ENCODE data around the gene PTPRT.

PTPRT gene

GRCh38 chr20:42173440-42173839, 1016.3 kb downstream of the PTPRT start:
- H3K27ac Mint-ChIP-seq = no peak overlapping the region
- no peaks in the 10 kb centered on the region for H3K4me1 Mint-ChIP-seq
- peaks cover 5% of the 10 kb centered on the region for H3K9me3 Mint-ChIP-seq
- no peaks in the 10 kb centered on the region for H3K36me3 Mint-ChIP-seq
- H3K27me3 Mint-ChIP-seq = no peaks in the 10 kb centered on the region
- ATAC-seq (ENCODE audit: low read depth) (no peak), DNase-seq (ENCODE audit: low spot score in 2 of 2) (no peak)
- no peak overlapping the region for H3K4me3 Mint-ChIP-seq

DNA sequence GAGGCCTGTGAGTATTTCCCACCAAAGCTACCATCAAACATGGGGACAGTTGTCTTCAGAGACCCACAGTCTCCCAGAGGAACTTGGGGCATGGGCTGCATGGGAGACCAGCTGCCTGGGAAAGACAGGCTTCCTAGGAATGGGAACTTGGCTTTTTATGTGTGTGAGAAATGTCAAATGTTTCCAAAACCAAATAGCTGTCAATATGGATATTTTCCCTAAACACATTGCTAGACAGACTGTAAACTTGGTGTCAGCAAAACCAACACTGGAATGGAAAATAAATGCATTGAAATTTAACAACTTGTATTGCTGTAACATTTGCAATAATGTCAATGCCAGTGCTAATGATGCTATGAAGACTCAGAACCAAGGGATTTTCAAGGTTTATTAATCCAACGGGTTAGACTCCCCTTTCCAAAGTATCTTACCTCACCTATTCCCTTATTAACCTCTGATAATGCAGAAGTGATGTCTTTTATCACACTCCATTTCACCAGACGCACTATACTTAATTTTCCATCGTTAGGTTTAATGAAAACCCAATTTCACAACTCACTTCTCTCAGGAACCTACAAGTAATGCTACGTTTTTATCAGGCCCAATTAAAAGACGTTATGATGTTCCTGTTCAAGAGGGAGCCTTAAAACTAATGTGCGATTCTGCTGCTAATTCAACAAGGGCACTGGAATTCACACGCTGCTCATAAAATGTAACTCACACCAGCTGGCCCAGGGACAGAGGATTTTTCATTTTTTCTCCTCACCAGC, 1025.4 kb downstream of the PTPRT start:
- no peaks in the 10 kb centered on the region for H3K4me1 Mint-ChIP-seq
- no peaks in the 10 kb centered on the region for H3K9me3 Mint-ChIP-seq
- no peaks in the 10 kb centered on the region for H3K27me3 Mint-ChIP-seq
- DNase-seq (ENCODE audit: low spot score in 2 of 2) (no peak), ATAC-seq (ENCODE audit: low read depth) (no peak)
- H3K27ac Mint-ChIP-seq = no peak overlapping the region
- H3K4me3 Mint-ChIP-seq = no peak overlapping the region
- no peaks in the 10 kb centered on the region for H3K36me3 Mint-ChIP-seq

DNA sequence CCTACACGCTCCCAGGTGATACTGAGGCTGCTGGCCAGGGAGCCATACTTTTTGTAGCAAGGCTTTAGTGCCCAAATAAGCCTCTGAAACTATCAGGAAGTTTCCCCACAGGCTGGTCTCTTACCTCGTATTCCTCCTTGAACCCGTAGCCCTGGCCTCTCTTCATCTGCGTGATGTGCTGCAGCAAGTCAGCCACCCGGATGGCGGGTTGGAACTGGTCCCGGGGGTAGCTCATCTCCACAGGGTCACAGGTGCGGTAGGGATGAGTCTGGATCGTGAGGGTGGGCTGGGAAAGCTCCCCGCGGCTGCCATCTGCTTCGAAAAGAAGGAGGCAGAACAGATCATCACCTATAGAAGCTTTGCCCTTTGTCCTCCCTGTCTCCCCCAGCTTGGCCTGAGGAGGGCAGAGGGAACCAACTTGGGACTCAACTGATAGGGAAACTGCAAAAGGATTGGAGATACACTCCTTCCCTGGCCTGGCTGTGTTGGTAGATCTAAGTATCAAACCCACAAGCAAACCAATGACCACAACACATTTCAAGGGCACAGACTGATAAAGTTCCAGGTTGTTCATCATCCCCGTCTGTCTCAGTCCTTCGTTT, 1028.4 kb downstream of the PTPRT start:
- no peaks in the 10 kb centered on the region for H3K4me1 Mint-ChIP-seq
- no peaks in the 10 kb centered on the region for H3K36me3 Mint-ChIP-seq
- DNase-seq (ENCODE audit: low spot score in 2 of 2) (no peak), ATAC-seq (ENCODE audit: low read depth) (no peak)
- no peak overlapping the region for H3K27ac Mint-ChIP-seq
- no peaks in the 10 kb centered on the region for H3K9me3 Mint-ChIP-seq
- no peaks in the 10 kb centered on the region for H3K27me3 Mint-ChIP-seq
- H3K4me3 Mint-ChIP-seq = no peak overlapping the region

DNA sequence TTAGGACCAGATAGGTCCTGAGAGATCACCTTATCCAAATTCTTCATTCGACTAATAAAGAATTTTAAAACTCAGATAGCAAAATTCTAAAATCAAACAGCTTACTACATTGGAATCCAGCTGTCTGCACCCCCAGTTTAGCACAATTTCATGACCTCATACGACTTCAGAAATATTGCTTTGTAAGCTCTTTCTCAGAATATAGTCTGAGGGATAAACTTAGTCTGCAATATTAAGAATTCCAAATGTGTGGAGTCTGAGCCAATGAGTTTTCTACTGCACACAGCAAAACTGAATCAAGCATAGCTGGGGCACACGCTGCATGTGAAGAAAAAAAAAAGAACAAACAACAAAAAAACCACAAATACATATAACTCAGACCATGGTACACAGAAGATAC, 1029.9 kb downstream of the PTPRT start:
- ATAC-seq (ENCODE audit: low read depth) = no peak
- Mint-ChIP-seq H3K9me3 (no peaks in the 10 kb centered on the region), H3K27ac (no peak overlapping the region), H3K4me1 (no peaks in the 10 kb centered on the region), H3K27me3 (peaks cover 2% of the 10 kb centered on the region), H3K4me3 (no peak overlapping the region), H3K36me3 (no peaks in the 10 kb centered on the region)
- no peak for DNase-seq (ENCODE audit: low spot score in 2 of 2)

GRCh38 chr20:42158272-42158671, 1031.4 kb downstream of the PTPRT start:
- no peak overlapping the region for H3K27ac Mint-ChIP-seq

GRCh38 chr20:42155586-42155985, 1034.1 kb downstream of the PTPRT start:
- H3K9me3 Mint-ChIP-seq = no peaks in the 10 kb centered on the region
- DNase-seq (ENCODE audit: low spot score in 2 of 2) (no peak), ATAC-seq (ENCODE audit: low read depth) (no peak)
- H3K27me3 Mint-ChIP-seq = peaks cover 2% of the 10 kb centered on the region
- no peak overlapping the region for H3K4me3 Mint-ChIP-seq
- no peaks in the 10 kb centered on the region for H3K4me1 Mint-ChIP-seq
- no peaks in the 10 kb centered on the region for H3K36me3 Mint-ChIP-seq
- H3K27ac Mint-ChIP-seq = no peak overlapping the region

More at GRCh38 chr20:42158272-42158671, 1031.4 kb downstream of the PTPRT start:
- no peak for DNase-seq (ENCODE audit: low spot score in 2 of 2)
- Mint-ChIP-seq H3K27me3 (peaks cover 2% of the 10 kb centered on the region), H3K4me3 (no peak overlapping the region), H3K36me3 (no peaks in the 10 kb centered on the region), H3K9me3 (no peaks in the 10 kb centered on the region), H3K4me1 (no peaks in the 10 kb centered on the region)
- no peak for ATAC-seq (ENCODE audit: low read depth)

DNA sequence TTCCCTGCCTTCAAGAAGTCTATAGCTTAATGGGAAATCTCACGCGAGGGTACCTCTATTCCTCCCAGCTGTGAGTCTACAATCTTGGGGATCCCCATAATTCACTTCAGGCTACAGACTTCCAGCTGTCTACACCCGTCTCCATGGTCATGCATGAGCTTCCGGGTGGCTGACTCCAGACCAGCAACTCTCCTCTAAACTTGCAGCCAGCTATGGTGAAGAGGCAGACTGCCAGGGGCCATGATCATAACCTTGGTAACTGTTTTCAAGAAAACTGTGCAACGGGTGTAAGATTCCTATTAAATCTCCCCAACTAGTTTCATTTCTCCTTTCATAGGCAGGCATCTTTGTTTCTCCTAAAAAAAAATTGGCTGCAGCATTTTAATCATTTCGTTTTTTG, 1037.1 kb downstream of the PTPRT start:
- H3K27ac Mint-ChIP-seq = no peak overlapping the region
- no peak for ATAC-seq (ENCODE audit: low read depth)
- peaks cover 2% of the 10 kb centered on the region for H3K27me3 Mint-ChIP-seq
- H3K4me1 Mint-ChIP-seq = no peaks in the 10 kb centered on the region
- no peaks in the 10 kb centered on the region for H3K9me3 Mint-ChIP-seq
- no peak for DNase-seq (ENCODE audit: low spot score in 2 of 2)
- H3K4me3 Mint-ChIP-seq = no peak overlapping the region
- H3K36me3 Mint-ChIP-seq = no peaks in the 10 kb centered on the region

GRCh38 chr20:42150230-42150629, 1039.5 kb downstream of the PTPRT start:
- Mint-ChIP-seq H3K27ac (no peak overlapping the region), H3K27me3 (no peaks in the 10 kb centered on the region), H3K9me3 (peaks cover 1% of the 10 kb centered on the region), H3K4me3 (no peak overlapping the region), H3K4me1 (no peaks in the 10 kb centered on the region), H3K36me3 (no peaks in the 10 kb centered on the region)
- DNase-seq (ENCODE audit: low spot score in 2 of 2) (no peak), ATAC-seq (ENCODE audit: low read depth) (no peak)

DNA sequence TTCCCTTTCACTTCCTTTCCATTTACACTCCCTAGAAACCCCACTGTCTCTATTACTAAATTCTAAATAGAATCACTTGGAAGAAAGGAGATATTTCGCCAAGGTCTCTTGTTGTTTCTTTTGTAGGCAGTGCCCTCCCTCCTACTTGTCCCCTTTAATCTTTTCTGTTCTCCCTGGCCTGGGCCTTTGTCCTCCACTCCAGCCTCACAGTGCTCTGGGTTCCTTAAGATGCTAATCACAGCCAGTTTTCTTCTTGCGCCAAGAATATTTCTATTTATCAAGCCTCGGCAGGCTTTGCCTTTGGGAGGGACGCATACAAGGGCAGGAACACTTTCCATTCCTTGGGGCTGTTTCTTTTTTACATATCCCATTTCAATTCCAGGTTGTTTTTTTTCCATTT, 1051.0 kb downstream of the PTPRT start:
- peaks cover 2% of the 10 kb centered on the region for H3K9me3 Mint-ChIP-seq
- ATAC-seq (ENCODE audit: low read depth) (no peak), DNase-seq (ENCODE audit: low spot score in 2 of 2) (no peak)
- no peak overlapping the region for H3K4me3 Mint-ChIP-seq
- no peaks in the 10 kb centered on the region for H3K4me1 Mint-ChIP-seq
- no peak overlapping the region for H3K27ac Mint-ChIP-seq
- peaks cover 4% of the 10 kb centered on the region for H3K27me3 Mint-ChIP-seq
- no peaks in the 10 kb centered on the region for H3K36me3 Mint-ChIP-seq

DNA sequence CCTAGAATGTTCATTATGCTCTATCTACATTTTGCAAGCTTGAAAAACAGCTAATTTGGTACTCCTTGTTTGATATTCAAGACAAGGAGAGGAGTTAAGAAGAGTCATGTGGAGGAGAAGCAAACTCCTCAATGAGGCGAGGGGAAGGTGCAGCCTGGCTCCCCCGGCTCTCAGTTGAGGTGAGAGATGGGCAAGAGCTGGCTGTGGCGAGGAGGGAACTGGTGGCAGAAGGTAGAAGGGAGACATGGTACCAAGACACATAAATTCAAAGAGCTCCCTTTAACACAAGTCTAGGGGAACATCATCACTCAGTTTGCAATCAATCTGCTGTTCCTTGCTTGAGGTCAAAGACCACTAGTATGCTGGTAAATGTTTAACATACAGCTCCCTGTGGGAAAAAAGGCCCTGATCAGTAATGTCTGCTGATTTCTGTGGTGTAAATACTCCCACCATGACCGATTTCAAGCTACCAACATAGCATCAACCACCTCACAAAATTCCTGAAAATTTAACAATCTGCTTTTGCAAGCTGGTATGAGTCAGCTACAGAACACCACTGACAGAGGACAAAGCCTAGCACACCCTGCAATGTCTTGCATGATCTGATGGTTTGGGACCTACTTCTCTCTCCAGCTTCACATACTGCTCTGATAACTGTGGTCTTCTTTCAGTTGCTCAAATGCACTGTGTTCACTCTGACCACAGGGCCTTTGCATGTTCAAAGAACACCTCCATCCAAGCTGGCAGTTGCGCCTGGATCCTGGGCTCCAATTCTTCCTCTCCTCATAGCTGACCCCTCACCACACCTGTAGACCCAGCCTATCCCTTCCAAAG, 1055.2 kb downstream of the PTPRT start:
- DNase-seq (ENCODE audit: low spot score in 2 of 2) (no peak), ATAC-seq (ENCODE audit: low read depth) (no peak)
- H3K4me3 Mint-ChIP-seq = no peak overlapping the region
- no peaks in the 10 kb centered on the region for H3K27me3 Mint-ChIP-seq
- H3K27ac Mint-ChIP-seq = no peak overlapping the region
- peaks cover 4% of the 10 kb centered on the region for H3K9me3 Mint-ChIP-seq
- H3K36me3 Mint-ChIP-seq = no peaks in the 10 kb centered on the region
- H3K4me1 Mint-ChIP-seq = no peaks in the 10 kb centered on the region

DNA sequence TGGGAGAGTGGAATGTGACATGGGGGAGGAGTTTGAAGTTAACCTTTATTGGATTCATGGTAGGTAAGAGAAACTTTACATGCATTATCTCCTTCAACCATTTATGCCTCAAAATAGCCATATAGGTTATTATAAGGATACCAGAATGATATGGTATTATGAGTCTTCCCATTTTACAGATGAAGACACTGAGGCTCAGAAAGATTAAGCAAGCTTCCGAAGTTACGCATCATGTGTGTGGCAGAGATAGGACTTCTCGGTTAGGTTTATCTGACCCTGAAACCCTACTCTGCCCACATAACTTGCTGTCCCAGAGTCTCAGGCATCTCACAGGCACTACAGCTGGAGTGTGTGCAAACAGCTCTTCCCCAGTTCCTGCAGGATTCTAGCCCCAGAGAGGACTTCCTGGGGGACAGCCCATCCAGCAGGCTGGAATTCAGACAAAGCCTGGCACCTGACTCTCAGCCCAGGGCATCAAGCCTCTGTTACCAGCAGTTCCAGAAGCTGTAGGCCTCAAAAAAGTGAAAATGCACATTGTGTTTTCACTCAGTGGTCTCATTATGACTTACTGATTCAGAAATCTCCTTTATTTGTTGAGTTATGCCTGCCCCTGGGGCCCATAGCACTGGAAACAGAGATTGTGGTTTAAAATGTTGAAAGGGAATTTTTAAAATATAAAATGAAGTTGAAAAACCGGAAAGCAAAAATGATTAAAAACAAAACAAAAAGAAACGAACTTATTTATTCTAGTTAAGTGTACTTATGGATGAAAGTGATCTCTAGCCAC, 1058.7 kb downstream of the PTPRT start:
- Mint-ChIP-seq H3K4me3 (no peak overlapping the region), H3K27ac (no peak overlapping the region), H3K27me3 (no peaks in the 10 kb centered on the region), H3K4me1 (no peaks in the 10 kb centered on the region), H3K36me3 (no peaks in the 10 kb centered on the region), H3K9me3 (peaks cover 2% of the 10 kb centered on the region)
- ATAC-seq (ENCODE audit: low read depth) (no peak), DNase-seq (ENCODE audit: low spot score in 2 of 2) (no peak)

GRCh38 chr20:42125426-42125825, 1064.3 kb downstream of the PTPRT start:
- H3K4me1 Mint-ChIP-seq = no peaks in the 10 kb centered on the region
- ATAC-seq (ENCODE audit: low read depth) (no peak), DNase-seq (ENCODE audit: low spot score in 2 of 2) (no peak)
- no peaks in the 10 kb centered on the region for H3K36me3 Mint-ChIP-seq
- no peaks in the 10 kb centered on the region for H3K27me3 Mint-ChIP-seq
- H3K27ac Mint-ChIP-seq = no peak overlapping the region
- H3K9me3 Mint-ChIP-seq = peaks cover 1% of the 10 kb centered on the region
- no peak overlapping the region for H3K4me3 Mint-ChIP-seq

DNA sequence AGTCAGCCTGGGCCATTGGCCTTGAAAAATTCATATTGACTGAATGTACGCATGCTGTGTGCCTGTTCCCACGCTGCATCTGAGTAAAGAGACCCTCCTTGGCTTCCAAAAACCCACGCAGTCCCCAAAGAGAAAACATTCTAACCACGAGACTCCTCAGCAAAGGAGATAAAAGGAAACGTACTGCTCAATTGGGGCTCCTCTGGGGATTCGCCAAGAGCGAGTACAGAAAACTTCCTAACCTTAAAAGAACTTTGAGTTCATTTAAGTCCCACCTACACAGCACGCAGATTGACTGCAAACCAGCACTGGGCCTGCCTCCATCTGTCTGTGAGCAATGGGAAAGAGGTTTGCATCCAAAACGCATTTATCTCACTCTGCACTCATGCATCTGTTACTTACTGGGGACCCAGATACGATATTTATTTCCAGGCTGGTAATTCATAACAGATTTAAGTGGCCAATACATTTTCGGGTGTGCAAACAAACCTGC, 1065.7 kb downstream of the PTPRT start:
- no peak for ATAC-seq (ENCODE audit: low read depth)
- H3K27me3 Mint-ChIP-seq = no peaks in the 10 kb centered on the region
- no peaks in the 10 kb centered on the region for H3K36me3 Mint-ChIP-seq
- H3K4me3 Mint-ChIP-seq = no peak overlapping the region
- H3K4me1 Mint-ChIP-seq = no peaks in the 10 kb centered on the region
- no peak for DNase-seq (ENCODE audit: low spot score in 2 of 2)
- peaks cover 1% of the 10 kb centered on the region for H3K9me3 Mint-ChIP-seq
- H3K27ac Mint-ChIP-seq = no peak overlapping the region
